ENCODE measurements around the gene CACNA1C. TPM values are rescaled to one million over a fixed set of nuclear protein-coding genes. Genes with fewer than 3 reads are reported as not detected.

The CACNA1C gene
- total and polyA plus RNA-seq, 10 of the 15 experiments (the other 5 are each of a cell fraction or from before 2014, with no cell fraction given), result under 0.01 to 0.15 (median 0.09) TPM; not detected in 5

DNA sequence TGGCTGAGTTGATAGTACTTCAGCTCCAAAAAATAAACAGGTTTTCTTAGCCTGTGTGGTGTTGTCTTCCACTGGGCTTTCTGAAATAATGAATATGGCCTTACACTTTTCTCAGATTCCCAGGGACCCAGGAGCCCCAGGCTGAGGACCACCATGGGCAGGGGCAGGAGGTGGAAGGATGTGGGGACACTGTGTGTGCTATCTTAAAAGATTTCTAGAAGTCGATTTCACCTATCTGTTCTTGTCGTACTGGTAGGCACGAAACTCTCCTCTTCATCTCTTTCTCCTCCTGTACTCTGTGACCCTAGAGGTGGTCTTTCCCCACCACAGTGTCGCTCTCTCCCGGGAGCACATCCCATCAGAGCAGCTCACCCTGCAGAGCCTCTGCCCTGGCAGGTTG is 634.3 kb downstream of the CACNA1C start:
- in situ Hi-C loops (cut with MboI), result no loop called here
- intact Hi-C loops (cut with micrococcal nuclease; ENCODE audit: unreplicated experiment), result no loop called here
- Histone ChIP-seq H3K27ac (ENCODE audit: control insufficient read depth, insufficient read depth) (no peak overlapping the region), H3K4me3 (no peak overlapping the region), H3K36me3 (ENCODE audit: control insufficient read depth in 2 of 2, insufficient read depth in 2 of 2, low read length in 1 of 2) (no peaks in the 10 kb centered on the region), H4K20me1 (ENCODE audit: control insufficient read depth, insufficient read depth) (no peaks in the 10 kb centered on the region), H3K79me2 (ENCODE audit: control insufficient read depth, insufficient read depth, low read length) (no peaks in the 10 kb centered on the region), H3K4me1 (ENCODE audit: control insufficient read depth, insufficient read depth, low read length) (peaks cover 3% of the 10 kb centered on the region), H3K27me3 (replicated peaks in 1 of 2; ENCODE audit: control insufficient read depth in 2 of 2, insufficient read depth in 2 of 2, low read length in 1 of 2) (peaks cover 3 to 5% of the 10 kb centered on the region in 2 experiments; a peak in 2 of 4 replicates), H3K9me3 (replicated peaks; ENCODE audit: control insufficient read depth, insufficient read depth, low read length) (no peaks in the 10 kb centered on the region), H3K4me2 (ENCODE audit: control insufficient read depth, insufficient read depth) (no peak overlapping the region), H3K9ac (ENCODE audit: control insufficient read depth, insufficient read depth, low read length) (no peak overlapping the region), H2AFZ (ENCODE audit: control insufficient read depth, low read depth, low read length) (no peak overlapping the region)
- FAIRE-seq (no peak), DNase-seq (ENCODE audit: low read depth, low spot score) (no peak), ATAC-seq (no peak)
- ChIA-PET RAD21 (ENCODE audit: unreplicated experiment) (no interaction called here), SMC1A (ENCODE audit: uncharacterized antibody, unreplicated experiment) (no interaction called here), POLR2A (no interaction called here), CTCF (no interaction called here)
- no peak for TF ChIP-seq FOS (IDR thresholded peaks at IDR 0.05; ENCODE audit: borderline replicate concordance, extremely low read depth, insufficient read length)
- no peak for TF ChIP-seq WRNIP1 (IDR thresholded peaks at IDR 0.05; ENCODE audit: borderline replicate concordance, low read depth, low read length)
- TF ChIP-seq NFYB (IDR thresholded peaks at IDR 0.05; ENCODE audit: insufficient read depth, low read depth, low read length), result no peak
- TF ChIP-seq, protein P1, sequence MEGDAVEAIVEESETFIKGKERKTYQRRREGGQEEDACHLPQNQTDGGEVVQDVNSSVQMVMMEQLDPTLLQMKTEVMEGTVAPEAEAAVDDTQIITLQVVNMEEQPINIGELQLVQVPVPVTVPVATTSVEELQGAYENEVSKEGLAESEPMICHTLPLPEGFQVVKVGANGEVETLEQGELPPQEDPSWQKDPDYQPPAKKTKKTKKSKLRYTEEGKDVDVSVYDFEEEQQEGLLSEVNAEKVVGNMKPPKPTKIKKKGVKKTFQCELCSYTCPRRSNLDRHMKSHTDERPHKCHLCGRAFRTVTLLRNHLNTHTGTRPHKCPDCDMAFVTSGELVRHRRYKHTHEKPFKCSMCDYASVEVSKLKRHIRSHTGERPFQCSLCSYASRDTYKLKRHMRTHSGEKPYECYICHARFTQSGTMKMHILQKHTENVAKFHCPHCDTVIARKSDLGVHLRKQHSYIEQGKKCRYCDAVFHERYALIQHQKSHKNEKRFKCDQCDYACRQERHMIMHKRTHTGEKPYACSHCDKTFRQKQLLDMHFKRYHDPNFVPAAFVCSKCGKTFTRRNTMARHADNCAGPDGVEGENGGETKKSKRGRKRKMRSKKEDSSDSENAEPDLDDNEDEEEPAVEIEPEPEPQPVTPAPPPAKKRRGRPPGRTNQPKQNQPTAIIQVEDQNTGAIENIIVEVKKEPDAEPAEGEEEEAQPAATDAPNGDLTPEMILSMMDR (IDR thresholded peaks at IDR 0.05 in 2 of 3, conservative IDR thresholded peaks at IDR 0.05 in 1 of 3; ENCODE audit: control insufficient read depth in 2 of 3, extremely low read depth in 1 of 3, insufficient read depth in 1 of 3, low read depth in 3 of 3, low read length in 3 of 3), result no peak
- no peak for TF ChIP-seq SUPT20H (IDR thresholded peaks at IDR 0.05; ENCODE audit: borderline replicate concordance, control insufficient read depth, low read depth, low read length)
- no peak for TF ChIP-seq NR2C2 (IDR thresholded peaks at IDR 0.05; ENCODE audit: borderline replicate concordance, control insufficient read depth, insufficient read length, low read depth)
- no peak for TF ChIP-seq TAF1 (IDR thresholded peaks at IDR 0.05; ENCODE audit: borderline replicate concordance, low read depth, low read length)
- TF ChIP-seq YY1 (IDR thresholded peaks at IDR 0.05; ENCODE audit: low read depth, low read length), result no peak
- TF ChIP-seq, protein P2, sequence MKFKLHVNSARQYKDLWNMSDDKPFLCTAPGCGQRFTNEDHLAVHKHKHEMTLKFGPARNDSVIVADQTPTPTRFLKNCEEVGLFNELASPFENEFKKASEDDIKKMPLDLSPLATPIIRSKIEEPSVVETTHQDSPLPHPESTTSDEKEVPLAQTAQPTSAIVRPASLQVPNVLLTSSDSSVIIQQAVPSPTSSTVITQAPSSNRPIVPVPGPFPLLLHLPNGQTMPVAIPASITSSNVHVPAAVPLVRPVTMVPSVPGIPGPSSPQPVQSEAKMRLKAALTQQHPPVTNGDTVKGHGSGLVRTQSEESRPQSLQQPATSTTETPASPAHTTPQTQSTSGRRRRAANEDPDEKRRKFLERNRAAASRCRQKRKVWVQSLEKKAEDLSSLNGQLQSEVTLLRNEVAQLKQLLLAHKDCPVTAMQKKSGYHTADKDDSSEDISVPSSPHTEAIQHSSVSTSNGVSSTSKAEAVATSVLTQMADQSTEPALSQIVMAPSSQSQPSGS (IDR thresholded peaks at IDR 0.05; ENCODE audit: low read length), result no peak
- TF ChIP-seq SIN3A (IDR thresholded peaks at IDR 0.05; ENCODE audit: low read depth, low read length), result no peak
- 33% methylated on average over 5 of the region's 5 CpGs for WGBS (ENCODE audit: insufficient coverage, insufficient replicate concordance, low lambda C conversion rate, missing lambda C conversion rate)
- BruUV-seq (replicated peaks), result no TSS peak

All from GM12878 (cell line).